Adipose tissue (tissue), 3 donors: ENCODE data around the gene BICRA. TPM values are rescaled to one million over a fixed set of nuclear protein-coding genes. Genes with fewer than 3 reads are reported as not detected.
A peak's percentile ranks its signal among the peaks of the same experiment; 100 is the strongest.
"Not testable (repeated sequence)": the region's sequence is repeated elsewhere in the genome, so short reads cannot be mapped to it uniquely, and the experiment has no call there.

Experiments
- H3K27ac ChIP-seq: one replicate; pipeline ENCODE4 v1.5.1; 2013; ENCODE audit warnings: low read depth, low read length
- WGBS, 3 donors: extraction: QIAGEN DNeasy Blood & Tissue Kit; methylation state at CpG; one replicate each; pipeline ENCODE4 v1.1.7; 2013; 5-methylcytosine and 5-hydroxymethylcytosine counted together
- polyA plus RNA-seq, 3 donors: library from polyadenylated mRNA; stranded (reverse); fragments of 200-250 nt; gene quantifications; one replicate each; pipeline ENCODE4 v1.2.3, GENCODE V29; 2013
- donor health status: healthy with polysubstance abuse.
- donor health status: Bipolar disorder and iron deficiency.
- donor health status: healthy.

The BICRA gene
- polyA plus RNA-seq, 3 donors = 3.1 to 6.2 (median 4.2) TPM

DNA sequence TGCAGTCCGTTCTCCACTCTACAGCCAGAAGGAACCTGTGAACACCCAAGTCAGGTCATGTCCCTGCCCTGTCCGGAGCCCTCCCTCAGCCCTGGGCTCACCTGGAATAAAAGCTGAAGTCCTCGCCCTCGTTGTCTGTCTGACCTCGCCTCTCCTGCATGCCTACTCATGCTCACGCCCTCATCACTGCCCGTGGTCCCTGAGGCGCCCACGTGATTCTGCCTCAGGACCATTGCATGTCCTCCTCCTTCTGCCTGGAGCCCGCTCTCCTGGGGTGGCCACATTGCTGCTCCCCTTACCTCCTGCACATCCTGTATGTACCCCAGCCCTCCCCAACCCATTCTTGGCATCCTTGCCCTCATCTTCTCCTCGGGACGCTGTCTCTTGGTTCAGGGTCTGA is 42.2 kb downstream of the BICRA start:
- H3K27ac ChIP-seq = no peak overlapping the region
- 92 to 96% (median 96%) methylated on average over 12 of the region's 12 CpGs for WGBS, 3 donors

DNA sequence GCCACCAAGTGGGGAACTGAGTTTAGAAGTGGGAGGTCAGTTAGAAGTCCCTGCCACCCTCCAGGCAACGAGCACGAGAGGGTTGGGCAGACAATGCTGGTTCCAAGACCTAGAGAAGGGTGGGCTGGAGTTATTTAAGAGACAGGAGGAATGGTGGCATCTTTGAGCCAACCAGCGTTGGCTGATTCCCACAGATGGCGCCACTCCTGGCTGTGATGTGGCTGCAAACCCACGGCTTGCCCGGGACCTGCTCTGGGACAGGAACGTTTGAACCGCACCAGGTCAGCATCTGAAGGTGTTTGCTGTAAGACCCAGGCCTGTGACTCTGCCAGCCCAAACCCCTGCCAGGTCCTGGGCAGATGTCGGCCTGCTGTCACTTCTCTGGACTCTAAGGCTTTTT is 42.8 kb downstream of the BICRA start:
- WGBS, 3 donors = 88 to 93% (median 90%) methylated on average over 9 of the region's 9 CpGs
- H3K27ac ChIP-seq = no peak overlapping the region

DNA sequence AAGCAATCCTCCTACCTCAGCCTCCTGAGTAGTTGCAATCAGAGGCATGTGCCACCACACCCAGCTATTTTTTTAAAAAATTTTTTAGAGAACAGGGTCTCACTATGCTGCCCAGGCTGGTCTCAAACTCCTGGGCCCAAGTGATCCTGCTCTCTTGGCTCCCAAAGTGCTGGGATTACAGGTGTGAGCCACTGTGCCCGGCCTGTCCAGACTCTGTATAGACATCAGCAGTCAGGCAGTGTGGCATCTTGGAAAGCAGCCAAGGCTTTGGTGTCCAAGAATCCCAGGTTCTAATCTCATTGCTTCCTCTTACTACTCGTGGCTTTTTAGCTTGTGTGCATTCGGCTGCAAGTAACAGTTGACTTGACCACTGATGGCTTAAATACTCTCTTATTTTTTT is 43.4 kb downstream of the BICRA start:
- H3K27ac ChIP-seq = no peak overlapping the region
- WGBS, 3 donors = 65 to 72% (median 68%) methylated on average over 3 of the region's 3 CpGs

DNA sequence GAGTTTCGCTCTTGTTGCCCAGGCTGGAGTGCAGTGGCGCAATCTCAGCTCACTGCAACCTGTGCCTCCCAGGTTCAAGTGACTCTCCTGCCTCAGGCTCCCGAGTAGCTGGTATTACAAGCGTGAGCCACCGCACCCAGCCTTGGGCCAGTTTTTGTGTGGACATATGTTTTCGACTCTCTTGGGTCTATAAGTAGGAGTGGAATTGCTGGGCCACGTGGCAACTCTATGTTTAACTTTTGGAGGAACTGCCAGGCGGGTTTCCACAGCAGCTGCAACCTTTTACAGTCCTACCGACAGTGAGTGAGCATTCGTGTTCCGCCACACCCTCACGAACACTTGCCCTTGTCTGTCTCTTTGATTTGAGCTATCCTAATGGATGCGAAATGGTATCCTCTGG is 44.9 kb downstream of the BICRA start:
- WGBS, 3 donors = 95 to 97% (median 97%) methylated on average over 13 of the region's 13 CpGs
- no peak overlapping the region for H3K27ac ChIP-seq

DNA sequence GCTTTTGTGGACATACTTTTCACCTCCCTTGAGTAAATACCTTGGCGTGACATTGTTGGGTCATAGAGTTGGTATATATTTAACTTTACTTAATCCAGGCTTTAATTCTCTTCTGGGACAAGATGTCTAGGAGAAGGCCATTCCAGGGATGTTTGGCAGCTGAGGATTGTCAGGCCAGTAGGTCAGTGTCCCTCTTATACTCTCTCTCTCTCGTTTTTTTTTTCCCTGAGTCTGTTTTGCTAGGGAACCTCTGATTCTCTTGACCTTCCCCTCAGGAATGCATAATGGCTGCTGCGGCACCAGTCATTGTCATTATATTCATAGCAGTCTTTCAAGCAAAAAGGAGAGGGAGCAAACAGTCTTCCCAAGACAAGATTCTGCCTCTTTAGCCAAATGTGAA is 48.8 kb downstream of the BICRA start:
- WGBS, 3 donors = 77 to 90% (median 88%) methylated on average over 3 of the region's 3 CpGs
- H3K27ac ChIP-seq = no peak overlapping the region

DNA sequence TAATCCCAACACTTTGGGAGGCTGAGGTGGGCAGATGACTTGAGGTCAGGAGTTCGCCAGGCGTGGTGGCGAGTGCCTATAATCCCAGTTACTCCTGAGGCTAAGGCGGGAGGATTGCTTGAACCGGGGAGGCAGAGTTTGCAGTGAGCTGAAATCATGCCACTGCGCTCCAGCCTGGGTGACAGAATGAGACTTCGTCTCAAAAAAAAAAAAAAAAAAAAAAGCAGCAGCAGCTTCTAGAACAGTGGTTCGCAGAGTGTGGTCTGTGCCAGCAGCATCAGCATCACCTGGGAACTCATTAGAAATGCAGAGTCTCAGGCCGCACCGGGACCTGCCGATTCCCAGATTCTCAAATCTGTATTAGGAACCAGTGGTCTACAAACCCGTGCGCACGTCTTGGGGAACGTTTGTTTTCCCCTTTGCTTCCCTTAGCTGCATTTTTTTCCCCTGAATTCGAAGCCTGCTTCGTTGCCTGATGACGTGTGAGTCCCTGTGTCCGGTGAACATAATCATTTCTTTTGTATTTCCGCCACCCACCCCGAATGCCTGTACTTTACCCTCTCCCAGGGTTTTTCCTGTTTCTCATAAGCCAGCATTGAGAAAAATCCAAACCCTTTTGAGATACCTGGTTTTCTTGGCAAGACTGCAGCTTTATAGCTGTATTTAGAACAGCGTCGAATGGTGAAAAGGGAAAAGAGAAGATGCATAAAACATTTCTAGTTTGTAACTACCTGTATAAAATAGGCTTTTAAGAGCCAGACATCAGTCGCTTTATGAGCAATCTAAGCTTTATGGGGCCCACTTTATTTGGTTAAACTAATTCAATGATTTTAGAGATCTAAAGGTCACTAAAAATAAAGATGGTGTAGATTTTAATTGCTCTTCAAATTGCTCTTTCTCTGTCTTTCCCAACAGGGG is 49.8 kb downstream of the BICRA start:
- H3K27ac ChIP-seq = no peak overlapping the region
- WGBS, 3 donors = 75 to 88% (median 79%) methylated on average over 23 to 24 of the region's 24 CpGs

DNA sequence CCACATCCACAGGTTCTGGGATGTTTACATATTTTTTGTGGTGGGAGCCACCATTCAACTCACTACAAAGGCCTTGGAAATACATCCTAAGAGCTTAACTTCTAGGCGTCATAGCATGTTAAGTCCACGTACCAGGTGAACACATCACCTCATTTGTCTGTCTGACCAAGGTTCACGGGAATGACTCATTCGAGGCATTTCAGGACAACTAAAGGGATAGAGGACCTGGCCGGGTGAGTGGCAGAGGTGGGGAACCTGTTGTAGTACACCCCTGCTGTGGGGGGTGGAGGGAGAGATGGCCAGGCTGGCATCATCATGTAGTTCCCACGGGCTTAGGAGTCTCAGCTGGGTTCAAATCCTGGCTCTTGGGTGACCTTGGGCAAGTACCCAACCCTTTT is 51.5 kb downstream of the BICRA start:
- WGBS, 3 donors = 78 to 89% (median 85%) methylated on average over 6 of the region's 6 CpGs
- H3K27ac ChIP-seq = peak overlapping the region; percentile 61

DNA sequence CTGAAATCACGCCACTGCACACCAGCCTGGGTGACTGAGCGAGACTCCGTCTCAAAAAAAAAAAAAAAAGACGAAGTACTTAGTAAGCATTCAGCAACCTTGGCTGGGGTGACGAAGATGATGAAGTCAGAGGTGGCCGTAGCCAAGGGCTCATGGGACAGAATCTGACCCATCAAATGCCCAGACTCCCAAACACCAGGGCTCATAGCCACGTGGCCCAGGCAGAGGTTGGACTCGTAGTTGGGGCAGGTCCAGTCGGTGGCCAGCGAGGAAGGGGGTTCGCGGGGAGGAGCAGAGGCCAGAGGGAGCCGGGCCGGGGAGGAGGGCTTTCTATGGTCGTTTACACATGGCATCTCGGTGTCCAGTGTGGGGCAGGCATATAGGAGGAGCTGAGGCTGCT is 52.2 kb downstream of the BICRA start:
- no peak overlapping the region for H3K27ac ChIP-seq
- 74 to 87% (median 83%) methylated on average over 15 to 16 of the region's 16 CpGs for WGBS, 3 donors

DNA sequence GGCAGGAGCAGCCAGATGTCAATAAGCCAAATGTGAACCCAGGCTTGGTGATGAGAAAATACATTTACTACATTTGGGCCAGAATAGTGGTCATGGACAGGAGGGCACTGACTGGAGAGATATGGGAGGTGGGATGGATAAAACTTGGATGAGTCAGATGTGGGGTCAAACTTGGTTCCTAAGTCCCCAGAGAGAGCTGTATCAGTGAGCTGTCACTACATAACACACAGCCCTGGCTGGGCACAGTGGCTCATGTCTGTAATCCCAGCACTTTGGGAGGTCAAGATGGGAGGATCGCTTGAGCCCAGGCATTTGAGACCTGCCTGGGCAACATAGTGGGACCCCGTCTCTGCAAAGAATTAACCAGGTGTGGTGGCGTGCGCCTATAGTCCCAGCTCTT is 52.7 kb downstream of the BICRA start:
- peak overlapping the region; percentile 49 for H3K27ac ChIP-seq
- WGBS, 3 donors = 93 to 98% (median 93%) methylated on average over 4 of the region's 4 CpGs

DNA sequence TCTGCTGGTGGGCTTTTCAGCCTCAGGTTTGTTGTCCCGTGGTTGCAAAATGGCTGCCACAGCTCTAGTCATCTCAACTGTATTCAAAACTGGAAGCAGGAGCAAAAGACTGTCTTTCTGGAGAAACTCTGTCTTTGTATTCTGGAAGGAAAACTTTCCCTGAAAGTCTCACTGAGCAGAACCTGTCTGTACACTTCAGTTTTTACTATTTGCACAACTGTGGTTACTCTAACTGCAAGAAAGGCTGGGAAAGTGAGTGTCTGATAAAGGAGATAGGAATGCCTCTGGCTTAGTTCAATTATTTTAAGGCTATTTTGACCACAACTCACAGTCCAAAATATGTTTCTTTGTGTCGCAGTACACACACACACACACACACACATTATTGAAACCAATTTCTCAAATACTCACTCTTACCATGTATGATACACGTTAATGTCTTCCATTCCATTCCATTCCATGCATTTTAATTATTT is 54.5 kb downstream of the BICRA start:
- H3K27ac ChIP-seq = peak overlapping the region; percentile 67
- 66 to 73% (median 73%) methylated on average over 3 of the region's 3 CpGs for WGBS, 3 donors

DNA sequence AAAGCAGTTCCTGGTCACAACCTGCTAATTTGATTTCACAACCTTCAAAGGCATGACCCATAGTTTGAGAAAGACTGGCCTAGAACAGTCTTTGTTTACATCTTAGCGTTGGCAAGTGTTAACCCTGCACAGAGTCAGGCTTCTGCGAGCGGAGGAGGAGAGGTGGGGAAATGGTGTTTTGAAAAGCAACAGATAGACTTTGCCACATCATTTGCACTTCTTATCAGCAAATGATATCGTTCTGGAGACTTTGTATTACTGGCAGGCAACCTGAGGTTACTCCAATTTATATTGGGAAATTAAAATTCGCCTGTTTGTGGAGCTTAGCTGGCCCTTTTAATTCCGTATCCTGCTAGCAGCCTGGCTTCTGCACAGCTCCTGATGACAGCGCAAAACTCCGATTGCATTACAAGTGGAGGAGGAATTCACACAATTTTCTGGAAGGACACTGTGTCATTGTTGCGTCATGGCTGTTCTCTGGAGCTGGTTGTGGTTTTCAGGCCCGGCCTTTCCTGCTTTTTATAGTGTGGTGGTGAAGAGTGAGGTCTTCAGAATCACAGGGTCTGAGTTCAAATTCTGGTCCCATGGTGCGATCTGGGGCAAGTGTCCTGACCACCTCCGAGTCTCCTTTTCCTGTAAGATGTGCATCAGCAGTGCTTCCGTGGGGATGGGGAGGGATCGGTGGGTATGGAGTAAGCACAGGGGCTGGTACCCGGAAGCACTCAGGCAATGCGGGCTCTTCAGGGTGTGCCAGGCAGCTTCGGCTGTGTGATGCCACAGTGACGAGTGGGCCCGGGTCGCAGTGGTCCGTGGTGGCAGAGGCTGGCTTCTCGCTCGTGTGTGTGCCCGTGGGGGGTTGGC is 55.2 kb downstream of the BICRA start:
- H3K27ac ChIP-seq = peak overlapping the region; percentile 19
- 56 to 65% (median 59%) methylated on average over 24 of the region's 24 CpGs for WGBS, 3 donors

DNA sequence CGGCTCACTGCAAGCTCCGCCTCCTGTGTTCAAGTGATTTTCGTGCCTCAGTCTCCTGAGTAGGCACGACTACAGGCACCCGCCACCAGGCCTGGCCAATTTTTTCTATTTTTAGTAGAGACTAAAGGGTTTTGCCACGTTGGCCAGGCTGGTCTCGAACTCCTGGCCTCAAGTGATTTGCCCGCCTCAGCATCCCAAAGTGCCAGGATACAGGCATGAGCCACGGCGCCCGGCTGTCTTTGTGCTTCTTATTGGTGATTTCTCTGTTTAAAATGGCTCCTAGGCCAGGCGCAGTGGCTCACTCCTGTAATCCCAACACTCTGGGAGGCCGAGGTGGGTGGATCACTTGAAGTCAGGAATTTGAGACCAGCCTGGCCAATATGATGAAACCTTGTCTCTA is 59.6 kb downstream of the BICRA start:
- WGBS, 3 donors = 89 to 91% (median 90%) methylated on average over 13 of the region's 13 CpGs
- not testable (repeated sequence) for H3K27ac ChIP-seq

DNA sequence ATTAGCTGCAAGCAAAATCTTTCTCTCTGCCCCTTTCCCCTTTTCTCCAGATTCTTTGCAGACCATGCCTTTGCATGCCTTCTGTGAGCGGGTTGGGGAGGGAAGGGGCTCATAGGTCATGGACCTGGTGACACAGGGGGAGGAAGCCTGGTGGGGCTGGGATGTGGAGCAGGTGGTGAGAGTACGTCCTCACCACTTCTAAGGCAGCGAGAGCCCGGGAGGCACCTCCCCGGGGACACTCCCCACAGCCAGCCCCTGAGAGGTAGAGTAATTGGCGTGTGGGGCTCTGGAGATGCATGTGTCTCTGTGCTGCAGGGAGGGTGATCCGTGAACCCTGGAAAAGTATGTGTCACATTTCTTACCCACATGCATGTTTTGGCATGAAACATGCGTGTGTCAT is 61.8 kb downstream of the BICRA start:
- H3K27ac ChIP-seq = no peak overlapping the region
- WGBS, 3 donors = 92 to 100% (median 98%) methylated on average over 8 of the region's 8 CpGs

DNA sequence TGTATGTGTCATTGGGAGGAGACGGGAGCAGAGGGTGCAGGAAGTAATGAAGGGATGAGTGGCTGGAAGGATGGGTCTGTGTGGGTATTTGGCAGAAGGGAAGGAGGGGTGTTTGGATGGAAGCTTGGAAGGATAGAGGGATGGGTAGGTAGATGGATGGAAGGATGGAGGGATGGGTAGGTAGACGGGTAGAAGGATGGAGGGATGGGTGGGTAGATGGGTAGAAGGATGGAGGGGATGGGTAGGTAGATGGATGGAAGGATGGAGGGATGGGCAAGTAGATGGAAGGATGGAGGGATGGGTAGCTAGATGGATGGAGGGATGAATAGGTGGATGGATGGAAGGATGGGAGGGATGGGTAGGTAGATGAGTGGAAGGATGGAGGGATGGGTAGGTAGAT is 62.6 kb downstream of the BICRA start:
- H3K27ac ChIP-seq = no peak overlapping the region
- 97 to 100% (median 99%) methylated on average over 2 of the region's 2 CpGs for WGBS, 3 donors

DNA sequence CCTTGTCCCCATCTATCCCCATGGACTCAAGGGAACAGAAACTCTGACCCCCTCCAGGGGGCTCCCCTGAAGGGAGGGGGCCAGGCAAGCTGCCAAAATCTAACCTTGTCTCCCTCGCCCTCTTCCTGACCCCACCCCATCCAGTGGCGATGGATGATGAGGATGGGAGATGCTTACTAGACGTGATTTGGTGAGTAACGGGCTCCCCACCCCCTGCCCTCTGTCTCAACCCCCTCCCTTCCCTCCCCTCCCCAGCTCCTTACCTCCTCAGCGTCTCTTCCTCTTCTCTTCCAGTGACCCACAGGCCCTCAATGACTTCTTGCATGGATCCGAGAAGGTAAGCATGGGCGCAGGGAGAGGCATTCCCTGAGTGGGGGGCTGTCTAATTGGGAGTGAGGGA is 64.5 kb downstream of the BICRA start:
- H3K27ac ChIP-seq = no peak overlapping the region
- 91 to 95% (median 93%) methylated on average over 6 to 7 of the region's 7 CpGs for WGBS, 3 donors

DNA sequence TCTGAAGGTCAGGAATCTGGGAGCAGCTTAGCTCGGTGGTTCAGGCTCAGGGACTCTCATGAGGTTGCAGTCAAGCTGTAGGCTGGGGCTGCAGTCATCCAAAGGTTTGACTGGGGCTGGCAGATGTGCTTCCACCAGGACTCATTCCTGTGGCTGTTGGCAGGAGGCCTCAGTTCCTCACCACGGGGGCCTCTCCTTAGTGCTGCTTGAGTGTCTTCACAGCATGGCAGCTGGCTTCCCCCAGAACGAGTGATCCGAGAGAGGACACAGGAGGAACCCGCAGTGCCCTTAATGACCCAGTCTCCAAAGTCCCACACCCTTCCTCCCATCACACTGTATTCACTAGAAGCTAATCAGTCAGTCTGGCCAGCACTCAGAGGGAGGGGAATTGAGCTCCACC is 65.6 kb downstream of the BICRA start:
- 78 to 93% (median 90%) methylated on average over 5 of the region's 5 CpGs for WGBS, 3 donors
- H3K27ac ChIP-seq = no peak overlapping the region

DNA sequence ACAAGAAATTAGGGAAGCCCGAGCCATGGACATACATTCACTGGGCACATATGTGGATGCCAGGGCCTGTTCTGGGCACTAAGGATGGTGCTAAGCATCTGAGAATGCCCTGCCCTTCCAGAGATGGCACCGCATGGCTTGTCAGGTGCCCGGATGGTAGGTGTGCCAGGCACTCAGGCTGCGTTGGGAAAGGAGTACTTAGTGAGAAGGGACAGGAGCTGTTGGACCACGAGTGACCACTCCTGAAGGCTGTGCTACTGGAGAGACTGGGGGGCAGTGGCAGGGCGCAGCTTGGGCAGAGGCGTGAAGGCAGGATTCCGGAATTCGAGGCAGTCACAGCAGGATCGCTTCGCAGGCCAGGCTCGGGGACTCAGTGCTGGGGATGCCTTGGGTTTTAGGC is 66.3 kb downstream of the BICRA start:
- 91 to 94% (median 94%) methylated on average over 12 of the region's 12 CpGs for WGBS, 3 donors
- no peak overlapping the region for H3K27ac ChIP-seq

DNA sequence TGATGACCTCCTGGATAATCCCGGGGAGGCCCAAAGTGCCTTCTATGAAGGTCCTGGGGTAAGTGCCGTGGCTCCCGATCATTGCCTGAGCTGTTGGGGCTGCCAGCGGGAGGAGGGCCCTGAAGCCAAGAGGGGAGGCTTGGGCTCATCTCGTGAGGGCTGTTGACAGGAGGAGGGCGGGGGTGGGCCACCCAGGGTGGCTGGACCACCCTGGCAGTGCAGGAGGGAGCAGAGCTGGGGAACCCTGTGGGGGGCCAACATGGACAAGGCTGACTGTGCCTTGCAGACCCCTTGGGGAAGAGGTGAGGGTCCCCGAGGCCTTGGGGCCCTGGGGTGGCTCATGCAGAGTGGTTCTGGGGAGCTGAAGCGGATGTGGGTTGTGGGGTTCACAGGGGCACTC is 66.9 kb downstream of the BICRA start:
- WGBS, 3 donors = 88 to 92% (median 89%) methylated on average over 8 of the region's 8 CpGs

DNA sequence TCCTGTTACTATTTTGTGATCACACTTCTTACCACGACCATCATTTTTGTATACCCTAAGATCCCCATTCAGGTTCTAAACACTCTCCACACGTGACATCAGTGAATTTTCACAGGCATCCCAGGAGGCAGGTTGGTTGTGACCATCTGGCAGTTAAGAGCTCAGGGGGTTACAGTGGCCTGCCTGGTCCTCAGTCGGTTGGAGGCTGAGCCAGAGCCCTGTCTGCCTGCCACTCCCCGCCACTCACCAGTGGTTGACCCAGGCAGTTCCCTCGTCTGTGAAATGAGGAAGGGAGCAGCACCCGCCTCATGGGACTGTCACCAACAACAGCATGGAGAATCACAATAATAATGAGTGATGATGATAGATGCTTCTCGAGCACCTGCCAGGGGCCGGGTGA is 67.9 kb downstream of the BICRA start:
- 84 to 87% (median 84%) methylated on average over 8 of the region's 8 CpGs for WGBS, 3 donors
- no peak overlapping the region for H3K27ac ChIP-seq

More for the DNA sequence above, 66.9 kb downstream of the BICRA start:
- no peak overlapping the region for H3K27ac ChIP-seq
